HG03521 (cell line): ENCODE measurements around the gene APMAP.

Experiments used
- ATAC-seq: cut with Tn5 transposase; IDR thresholded peaks from one replicate; pipeline ENCODE4 v1.9.1; 2021; ENCODE audit warnings: mild to moderate bottlenecking, moderate library complexity; ENCODE audit not compliant: unreplicated experiment

The APMAP gene

DNA sequence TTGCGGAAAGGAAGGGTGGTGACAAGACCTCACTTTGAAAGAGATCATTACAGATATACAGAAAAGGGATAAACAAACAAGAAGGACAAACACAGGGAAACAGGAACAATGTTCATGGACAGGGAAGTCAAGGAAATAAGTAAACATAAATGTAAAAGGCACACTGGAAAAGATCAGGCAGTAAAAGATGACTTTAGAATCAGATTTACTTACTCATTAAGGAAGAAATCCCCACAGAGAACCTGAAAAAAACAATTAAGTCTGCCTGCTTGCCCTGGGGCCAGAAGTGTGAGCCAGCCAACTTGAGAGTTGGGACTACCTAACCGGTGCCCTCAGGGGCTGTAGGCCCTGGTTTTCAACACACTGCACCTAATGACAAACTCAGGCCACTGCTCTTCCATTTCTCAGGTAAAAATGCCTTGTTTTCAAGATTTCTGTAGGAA is 1.7 kb downstream of the APMAP start:
- ATAC-seq = no peak

DNA sequence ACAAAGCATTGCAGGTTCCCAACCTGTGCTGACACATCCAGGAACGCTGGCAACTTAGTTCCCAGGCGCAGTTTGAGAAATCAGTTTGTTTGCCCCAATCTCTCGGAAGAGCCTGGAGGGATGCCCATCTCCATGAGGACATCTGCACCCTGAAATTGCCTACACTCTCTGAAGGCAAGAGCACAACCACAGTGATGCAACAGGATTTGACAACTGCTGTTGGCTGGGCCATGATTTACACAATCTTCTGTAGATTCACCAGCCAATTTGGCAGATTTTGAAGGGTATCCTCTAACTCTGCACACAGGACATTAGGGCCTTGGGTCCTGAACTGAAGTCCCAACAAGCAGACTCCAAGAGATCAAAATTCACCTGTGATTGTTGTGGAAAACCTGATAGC is 3.4 kb downstream of the APMAP start:
- ATAC-seq = no peak

DNA sequence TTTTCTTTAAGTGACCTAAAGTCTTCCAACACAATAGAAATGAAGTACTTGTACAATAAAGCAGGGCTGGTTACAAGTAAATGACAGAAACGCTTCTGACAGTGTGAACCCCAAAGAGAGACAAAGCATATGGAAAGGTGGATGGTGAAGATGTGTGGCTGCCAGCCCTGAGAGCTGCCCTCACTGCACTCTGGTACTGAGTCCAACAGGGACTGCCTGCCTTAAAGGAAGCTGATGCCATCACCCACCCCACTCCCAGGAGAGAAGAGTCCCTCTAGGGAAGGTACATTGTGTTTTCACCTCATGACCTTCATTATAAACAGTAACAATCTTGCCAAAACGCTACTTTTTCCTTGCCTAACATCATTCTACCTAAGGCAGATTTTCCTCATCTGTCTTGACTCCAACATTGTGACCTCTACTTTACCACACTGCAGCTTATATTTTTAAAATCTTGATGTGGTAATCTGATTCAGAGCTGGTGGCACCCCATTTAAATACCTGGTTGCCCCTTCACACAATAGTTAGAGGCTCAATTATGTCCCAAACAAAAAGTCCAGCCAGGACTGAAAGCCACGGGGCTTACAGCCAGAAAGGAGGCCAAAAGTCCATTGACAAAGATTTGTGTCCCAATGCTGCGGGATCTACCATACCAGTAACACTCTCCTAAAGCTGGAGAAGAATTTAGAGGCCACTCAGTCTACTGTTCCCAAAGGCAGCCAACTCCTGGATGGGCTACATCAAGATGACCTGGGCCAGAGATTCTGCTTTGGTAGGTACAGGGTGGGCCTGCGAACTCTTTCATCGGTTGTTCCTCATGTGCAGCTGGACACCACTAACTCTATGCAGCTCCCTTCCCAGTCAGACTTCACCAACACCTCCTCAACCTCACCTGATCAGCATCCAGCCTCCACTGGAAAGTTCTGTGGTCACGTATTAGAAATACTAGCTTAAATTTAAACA is 4.4 kb downstream of the APMAP start:
- no peak for ATAC-seq

DNA sequence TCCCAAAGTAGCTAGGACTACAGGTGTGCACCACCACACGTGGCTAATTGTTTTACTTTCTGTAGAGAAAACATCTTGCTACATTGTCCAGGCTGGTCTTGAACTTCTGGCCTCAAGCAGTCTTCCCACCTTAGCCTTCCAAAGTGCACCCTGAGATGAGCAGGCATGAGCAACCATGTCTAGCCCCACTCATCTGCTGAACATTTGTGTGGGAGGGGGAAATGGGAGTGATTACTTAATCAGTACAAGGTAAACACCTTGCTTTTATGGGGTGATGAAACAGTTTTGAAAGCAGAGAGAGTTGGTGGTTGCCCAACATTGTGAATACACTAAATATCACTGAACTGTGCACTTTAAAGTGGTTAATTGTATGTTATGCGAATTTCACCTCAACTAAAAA is 5.3 kb downstream of the APMAP start:
- no peak for ATAC-seq

DNA sequence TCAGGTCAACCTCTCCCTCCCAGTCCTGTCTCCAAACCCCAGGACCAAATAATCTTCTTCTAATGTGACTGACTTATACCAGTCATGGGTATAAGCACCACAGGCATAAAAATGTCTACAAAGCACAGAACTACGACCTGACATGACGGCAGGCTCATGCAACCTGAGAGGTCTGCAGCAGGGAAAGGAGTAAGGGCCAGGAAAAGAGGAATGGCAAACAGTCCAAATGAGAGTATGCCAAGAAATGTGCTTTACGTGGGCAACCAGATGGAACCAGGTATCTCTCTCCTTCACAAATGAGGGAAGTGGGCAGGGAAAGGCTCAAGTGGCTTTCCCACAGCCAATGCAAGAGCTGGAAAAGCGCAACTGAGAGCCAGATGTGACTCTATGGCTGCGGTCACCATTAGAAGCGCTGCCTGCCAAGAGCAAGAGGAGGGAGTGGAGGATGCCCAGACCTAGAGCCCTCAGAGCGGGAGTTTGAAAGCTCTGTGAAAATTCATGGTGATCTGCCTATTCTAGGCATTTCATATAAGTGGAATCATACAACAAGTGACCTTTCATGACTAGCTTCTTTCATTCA is 6.0 kb downstream of the APMAP start:
- ATAC-seq = no peak

DNA sequence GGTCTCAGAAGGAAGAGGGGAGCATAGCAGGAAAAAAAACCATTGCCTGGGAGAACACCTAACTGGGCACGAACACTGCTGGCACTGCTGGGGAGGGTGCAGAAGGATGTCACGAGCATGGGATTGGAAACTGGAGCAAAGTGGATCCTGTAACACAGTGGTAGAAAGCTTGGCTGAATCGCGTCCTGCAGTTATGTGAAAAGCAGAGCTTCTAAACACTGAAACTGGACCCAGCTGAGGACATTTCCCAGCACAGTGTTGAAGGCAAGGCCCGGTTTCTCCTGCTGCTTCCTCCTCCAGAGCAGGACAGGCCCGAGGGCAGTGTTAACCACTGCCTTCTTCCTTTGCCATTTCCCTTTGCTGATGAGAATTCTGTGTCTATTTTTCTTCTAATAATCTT is 6.7 kb downstream of the APMAP start:
- no peak for ATAC-seq

DNA sequence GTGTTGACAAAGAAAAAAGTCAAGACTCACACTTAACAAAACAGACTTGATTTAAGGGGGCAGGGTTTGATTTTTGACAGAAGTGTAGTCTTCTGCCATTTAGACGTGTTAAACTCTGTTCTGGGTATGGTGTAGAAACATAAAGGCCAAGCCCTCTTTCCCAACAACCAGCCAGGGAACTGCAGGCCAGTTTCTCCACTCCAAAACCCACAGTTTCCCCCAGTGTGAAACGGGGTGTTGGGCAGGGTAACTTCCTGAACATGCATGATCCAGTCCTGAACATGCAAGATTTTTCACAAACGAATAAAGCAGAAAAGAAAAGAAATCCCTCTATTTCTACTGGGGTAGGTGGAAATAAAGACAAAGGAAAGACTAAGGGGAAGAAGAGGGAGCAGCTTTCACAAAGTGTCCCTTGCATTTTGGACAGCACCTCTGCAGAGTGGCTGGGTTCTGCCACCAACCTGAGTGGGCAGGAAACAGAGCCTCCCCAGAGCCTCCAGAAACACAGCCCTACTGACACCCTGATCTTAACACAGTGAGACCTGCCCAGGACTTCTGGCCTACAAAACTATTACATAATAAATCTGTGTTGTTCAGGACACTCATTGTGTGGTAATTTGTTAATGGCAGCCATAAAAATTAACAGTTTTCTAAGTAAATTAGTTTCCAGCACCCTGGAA is 7.5 kb downstream of the APMAP start:
- no peak for ATAC-seq

DNA sequence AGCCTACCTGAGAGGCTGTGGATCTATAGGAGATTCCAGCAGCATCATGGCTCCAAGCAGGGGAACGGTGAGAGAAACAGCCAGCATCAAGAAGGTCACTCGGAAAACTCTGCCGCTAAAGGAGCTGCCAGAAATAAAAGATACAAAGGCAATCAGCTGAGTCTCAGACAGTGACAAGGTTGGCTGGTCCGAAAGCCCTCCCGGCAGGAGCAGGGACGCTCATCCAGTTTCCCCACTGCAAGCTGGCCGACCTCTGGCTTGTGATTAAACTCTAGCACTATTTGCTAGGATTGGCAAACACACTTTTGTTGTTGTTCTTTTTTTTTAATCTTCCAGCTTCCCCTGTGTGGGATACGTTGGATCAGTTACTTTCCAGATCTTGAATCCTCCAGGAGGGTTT is 8.7 kb downstream of the APMAP start:
- ATAC-seq = no peak

DNA sequence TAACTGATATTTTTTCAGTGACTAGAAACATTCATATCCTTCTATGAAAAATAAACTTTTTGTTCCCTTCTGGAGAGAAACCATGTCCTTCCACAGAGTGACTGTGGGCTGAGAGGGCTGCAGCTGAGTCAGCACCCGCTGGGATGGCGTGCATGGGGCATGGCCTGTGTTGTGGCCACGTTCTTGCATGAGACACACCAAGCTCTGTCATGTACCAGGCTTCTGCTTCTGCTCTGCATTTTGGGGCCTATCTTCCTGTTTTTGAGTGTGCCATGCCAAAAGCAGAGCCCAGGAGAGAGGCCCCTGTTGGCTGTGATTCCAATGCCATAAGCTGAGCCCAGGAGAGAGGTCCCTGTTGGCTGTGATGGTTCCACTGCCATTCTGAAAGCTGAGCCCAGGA is 10.8 kb downstream of the APMAP start:
- ATAC-seq = no peak

DNA sequence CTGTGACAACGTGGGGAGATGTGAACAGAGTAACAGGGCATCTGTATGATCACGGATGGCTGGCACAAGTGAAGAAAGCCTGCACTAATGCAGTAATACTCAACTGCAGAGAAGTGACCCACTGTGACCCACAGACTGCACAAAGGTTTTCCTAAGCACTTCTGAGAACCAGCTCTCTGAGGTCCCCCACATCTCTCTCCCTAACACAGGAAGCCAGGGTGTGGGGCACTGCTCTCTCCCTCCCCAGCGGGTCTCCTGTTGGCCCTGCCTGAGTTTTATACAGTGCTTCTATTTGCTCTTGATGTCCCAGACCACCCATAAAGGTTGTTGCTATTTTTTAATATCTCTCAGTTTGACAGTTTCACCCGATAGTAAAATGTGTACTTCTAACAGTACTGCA is 11.3 kb downstream of the APMAP start:
- ATAC-seq = no peak

DNA sequence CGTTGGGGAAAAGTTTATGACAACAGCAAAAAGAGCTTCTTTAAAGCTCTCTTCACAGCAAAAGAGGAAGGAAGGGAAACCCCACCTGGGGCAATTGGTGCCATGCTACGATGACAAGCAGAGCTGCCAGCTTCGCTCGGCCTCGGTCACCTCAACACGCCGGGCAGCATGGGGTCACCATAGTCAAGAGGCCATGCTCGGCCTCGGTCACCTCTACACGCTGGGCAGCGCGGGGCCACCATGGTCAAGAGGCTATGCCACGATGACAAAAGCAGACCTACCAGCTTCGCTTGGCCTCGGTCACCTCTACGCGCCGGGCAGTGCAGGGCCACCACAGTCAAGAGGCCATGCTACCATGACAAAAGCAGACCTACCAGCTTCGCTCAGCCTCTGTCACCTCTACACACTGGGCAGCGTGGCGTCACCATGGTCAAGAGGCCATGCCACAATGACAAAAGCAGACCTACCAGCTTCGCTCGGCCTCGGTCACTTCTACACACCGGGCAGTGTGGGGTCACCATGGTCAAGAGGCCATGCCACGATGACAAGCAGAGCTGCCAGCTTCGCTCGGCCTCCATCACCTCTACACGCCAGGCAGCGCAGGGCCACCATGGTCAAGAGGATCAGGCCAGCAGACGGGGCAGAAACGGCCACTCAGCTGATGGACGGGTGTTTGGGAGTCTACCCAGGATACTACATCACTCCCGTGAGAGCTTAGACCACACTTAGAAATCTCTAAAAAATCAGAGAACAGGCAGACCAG is 12.1 kb downstream of the APMAP start:
- ATAC-seq = no peak

DNA sequence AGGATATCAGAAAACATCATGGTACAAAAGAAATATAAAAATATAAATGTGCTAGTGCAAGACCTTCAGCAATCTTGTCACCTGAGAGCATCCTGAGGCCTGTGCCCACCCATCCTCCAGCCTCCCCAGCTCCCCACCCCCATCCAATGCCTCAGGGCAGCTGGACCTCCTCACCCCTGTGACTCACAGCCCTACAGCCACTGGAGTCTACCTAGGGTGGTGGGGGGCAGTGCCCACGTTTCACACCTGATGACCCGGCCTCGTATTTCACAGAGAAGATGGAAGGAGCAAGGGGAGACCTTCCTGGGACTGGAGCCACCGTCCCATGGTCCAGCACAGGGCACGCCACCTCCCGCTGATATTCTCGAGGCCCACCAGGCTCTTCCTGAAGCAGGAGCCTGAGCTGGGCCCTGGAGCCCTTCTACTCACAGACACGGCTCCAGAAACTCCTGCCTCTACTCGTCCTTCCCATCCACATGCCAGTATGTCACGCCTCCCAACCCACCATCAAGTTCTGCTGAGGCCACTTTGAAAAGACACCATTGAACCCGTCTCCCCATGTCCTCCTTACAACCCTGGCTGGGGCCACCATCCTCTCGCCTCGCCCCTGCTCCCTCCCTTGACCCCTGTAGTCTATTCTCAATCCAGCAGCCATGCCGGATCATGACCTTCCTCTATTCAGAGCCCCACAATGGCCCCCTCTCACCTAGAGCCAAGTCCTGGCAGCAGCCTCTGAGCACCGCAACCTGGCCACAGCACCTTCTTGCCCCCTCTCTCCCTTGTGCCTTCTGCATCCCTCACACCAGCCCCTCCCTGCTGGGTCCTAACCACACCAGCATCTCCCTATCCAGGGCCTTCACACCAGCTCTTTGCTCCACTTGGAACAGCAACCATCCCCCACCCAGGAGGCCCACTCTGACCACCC is 13.3 kb downstream of the APMAP start:
- ATAC-seq = no peak

DNA sequence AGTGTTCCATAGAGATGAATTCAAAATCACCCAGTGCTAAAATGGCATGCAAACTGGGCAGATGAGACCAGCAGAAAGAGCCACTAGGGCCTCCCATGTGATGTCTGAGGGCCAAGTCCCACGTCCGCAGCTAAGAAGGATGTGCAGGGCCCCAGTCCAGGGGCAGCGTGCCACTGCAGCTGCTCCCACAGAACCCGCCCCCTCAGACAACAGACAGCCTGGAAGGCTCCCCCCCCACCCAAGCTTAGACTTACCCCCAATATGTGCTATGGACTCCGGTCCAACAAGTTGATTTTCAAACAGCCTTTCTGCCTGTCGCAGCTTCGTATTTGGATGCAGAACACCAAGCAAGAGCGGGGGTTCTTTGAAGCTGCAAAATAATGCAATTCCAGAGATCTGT is 14.0 kb downstream of the APMAP start:
- ATAC-seq = no peak

DNA sequence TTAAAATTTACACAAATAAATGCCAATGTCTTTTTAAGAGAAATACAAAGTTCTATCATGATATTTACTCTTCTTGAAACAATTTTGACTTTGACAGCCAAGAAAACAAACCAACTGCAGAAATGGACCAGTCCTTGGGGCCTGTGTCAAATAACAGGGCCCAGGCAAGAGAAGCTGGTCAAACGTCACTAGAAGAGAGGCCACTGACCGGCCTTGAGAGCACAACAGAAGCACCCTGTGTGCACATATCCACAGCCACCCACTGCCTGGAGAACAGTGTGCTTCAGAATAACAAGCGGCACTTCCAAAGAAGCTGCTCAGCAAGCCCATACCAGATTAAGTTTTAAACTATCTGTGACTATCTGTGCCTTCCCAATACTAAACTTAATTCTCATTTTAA is 14.8 kb downstream of the APMAP start:
- ATAC-seq = no peak

DNA sequence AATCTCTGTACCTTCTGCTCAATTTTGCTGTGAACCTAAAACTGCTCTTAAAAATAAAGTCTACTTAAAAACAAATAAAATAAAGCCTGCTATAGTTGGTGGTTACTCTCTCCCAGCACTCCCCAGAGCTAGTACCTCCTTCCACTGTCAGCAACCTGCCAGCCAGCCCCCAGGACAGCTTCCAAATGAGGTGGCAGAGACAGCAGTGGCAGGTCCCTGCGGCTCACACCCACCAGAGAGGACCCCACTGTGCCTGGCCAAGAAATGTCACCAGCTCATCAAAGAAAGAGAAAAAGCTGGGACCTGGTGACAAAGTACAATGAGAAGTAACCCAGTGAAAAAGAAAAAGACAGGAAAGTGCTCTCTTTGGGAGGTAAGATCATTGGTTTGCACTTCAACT is 15.2 kb downstream of the APMAP start:
- ATAC-seq = no peak

DNA sequence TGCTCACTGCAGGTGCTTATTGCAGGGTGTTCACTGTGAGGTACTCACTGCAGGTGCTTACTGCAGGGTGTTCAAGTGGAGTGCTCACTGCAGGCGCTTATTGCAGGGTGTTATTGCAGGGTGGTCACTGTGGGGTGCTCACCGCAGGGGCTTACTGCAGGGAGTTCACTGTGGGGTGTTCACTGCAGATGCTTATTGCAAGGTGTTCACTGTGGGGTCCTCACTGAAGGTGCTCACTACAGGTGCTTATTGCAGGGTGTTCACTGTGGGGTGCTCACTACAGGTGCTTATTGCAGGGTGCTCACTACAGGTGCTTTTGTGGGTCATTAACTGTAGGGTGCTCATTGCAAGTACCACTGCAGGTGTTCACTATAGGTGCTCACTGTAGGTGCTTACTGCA is 20.2 kb downstream of the APMAP start:
- ATAC-seq = no peak

DNA sequence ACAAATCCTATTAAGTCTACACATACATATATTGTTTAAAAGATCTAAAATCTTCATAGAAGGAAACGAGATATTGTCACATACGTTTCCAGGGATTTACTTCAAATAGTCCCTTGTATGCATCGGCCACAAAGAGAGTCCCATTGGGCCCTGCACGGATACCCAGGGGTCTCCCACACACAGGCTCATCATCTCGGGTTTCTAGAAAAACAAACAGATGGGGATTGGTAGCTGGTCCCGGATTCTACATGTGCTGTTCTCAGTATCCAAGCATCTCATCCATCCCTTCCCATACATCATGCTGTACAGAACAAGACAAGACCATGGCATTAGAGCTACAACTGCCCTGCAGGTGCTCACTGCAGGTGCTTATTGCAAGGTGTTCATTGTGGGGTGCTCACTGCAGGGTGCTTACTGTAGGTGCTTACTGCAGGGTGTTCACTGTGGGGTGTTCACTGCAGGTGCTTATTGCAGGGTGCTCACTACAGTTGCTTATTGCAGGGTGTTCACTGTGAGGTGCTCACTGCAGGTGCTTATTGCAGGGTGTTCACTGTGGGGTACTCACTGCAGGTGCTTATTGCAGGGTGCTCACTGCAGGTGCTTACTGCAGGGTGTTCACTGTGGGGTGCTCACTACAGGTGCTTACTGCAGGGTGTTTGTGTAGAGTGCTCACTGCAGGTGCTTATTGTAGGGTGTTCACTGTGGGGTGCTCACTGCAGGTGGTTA is 21.0 kb downstream of the APMAP start:
- ATAC-seq = no peak

DNA sequence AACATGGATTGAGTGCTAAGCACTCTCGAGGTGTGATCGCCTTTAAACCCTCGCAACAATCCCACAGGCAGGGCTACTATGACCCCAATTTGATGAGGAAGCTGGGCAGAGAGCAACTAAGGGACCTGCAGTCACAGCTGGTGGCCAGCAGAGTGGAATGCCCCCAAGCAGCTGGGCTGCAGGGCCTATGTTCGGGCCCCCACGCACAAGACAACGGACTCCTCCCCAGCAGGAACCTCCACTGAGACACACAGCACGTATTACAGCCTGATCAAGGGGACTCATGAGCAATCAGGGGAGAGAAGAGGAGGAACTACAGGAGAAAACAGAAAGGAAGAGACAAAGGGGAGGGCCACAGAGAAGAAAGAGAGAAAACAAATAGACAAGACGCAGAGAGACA is 21.8 kb downstream of the APMAP start:
- no peak for ATAC-seq

DNA sequence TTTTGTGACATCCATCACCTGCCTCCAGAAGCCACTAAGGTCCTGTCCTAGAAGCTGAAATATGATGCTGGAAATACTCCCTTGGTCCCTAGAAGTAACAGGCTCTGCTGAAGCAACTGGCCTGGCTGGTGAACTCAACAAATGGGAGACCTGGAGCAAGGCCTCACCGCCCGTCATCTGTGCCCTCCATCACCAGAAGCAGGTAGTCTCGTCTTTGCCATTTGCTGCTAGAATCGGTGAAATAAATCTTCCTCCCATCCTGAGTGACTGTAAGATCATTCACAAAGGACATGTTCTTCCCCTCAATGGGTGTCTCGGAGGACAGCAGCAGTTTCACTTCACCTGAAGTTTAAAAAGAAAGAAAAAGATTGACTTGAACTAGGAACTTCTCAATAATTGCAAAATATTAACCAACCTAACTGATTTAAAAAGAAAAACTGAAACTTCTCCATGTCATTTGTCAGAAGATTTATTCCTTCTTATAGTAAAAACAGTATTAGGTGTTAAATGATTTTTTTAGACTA is 22.5 kb downstream of the APMAP start:
- no peak for ATAC-seq
